ENCODE measurements around the gene SRGAP1.
"Not testable (repeated sequence)": the region's sequence is repeated elsewhere in the genome, so short reads cannot be mapped to it uniquely, and the experiment has no call there.

Gene SRGAP1

GRCh38 chr12:64192644-64193444 lies 348.3 kb downstream of the SRGAP1 start:
- no peaks in the 10 kb centered on the region for H3K4me1 ChIP-seq (ENCODE audit: low read length)
- no peak for DNase-seq
- 0 out of 2 replicates have a peak, but pooled peaks cover 4% of the 10 kb centered on the region for H3K36me3 ChIP-seq (replicated peaks; ENCODE audit: insufficient read depth, low read length)
- no peaks in the 10 kb centered on the region for H3F3A ChIP-seq (ENCODE audit: insufficient read depth, low read length)
- no peaks in the 10 kb centered on the region for H3K9me2 ChIP-seq (replicated peaks; ENCODE audit: insufficient read depth, low read length)
- H3K9me3 ChIP-seq (replicated peaks; ENCODE audit: insufficient read depth, low read length), result no peaks in the 10 kb centered on the region
- TF ChIP-seq CTCF (IDR thresholded peaks at IDR 0.05; ENCODE audit: low read length) (no peak), EZH2phosphoT487 (IDR thresholded peaks at IDR 0.05; ENCODE audit: low read length) (no peak), EZH2 (optimal IDR thresholded peaks at IDR 0.05; ENCODE audit: low read depth, low read length) (no peak)
- H3K27me3 ChIP-seq (replicated peaks; ENCODE audit: insufficient read depth, low read length), result no peaks in the 10 kb centered on the region
- H3K4me3 ChIP-seq (ENCODE audit: low read length), result no peak overlapping the region
- H3K4me2 ChIP-seq (ENCODE audit: low read depth, low read length), result no peak overlapping the region
- H3K27ac ChIP-seq (ENCODE audit: low read length), result no peak overlapping the region
- no peak overlapping the region for H3K9ac ChIP-seq (ENCODE audit: low read length)
- no peak overlapping the region for H2AFZ ChIP-seq (ENCODE audit: low read length)
- H3K79me2 ChIP-seq (ENCODE audit: low read length), result no peaks in the 10 kb centered on the region
- H4K20me1 ChIP-seq (ENCODE audit: insufficient read depth, low read length), result no peaks in the 10 kb centered on the region

GRCh38 chr12:64193931-64194330 lies 349.4 kb downstream of the SRGAP1 start:
- Histone ChIP-seq H3K4me1 (ENCODE audit: low read length) (no peaks in the 10 kb centered on the region), H4K20me1 (ENCODE audit: insufficient read depth, low read length) (no peaks in the 10 kb centered on the region), H3K4me2 (ENCODE audit: low read depth, low read length) (no peak overlapping the region), H3K27me3 (replicated peaks; ENCODE audit: insufficient read depth, low read length) (no peaks in the 10 kb centered on the region), H3K9me2 (replicated peaks; ENCODE audit: insufficient read depth, low read length) (no peaks in the 10 kb centered on the region), H2AFZ (ENCODE audit: low read length) (no peak overlapping the region), H3K4me3 (ENCODE audit: low read length) (no peak overlapping the region), H3F3A (ENCODE audit: insufficient read depth, low read length) (no peaks in the 10 kb centered on the region), H3K9ac (ENCODE audit: low read length) (no peak overlapping the region), H3K79me2 (ENCODE audit: low read length) (no peaks in the 10 kb centered on the region), H3K36me3 (replicated peaks; ENCODE audit: insufficient read depth, low read length) (0 out of 2 replicates have a peak, but pooled peaks cover 4% of the 10 kb centered on the region), H3K9me3 (replicated peaks; ENCODE audit: insufficient read depth, low read length) (no peaks in the 10 kb centered on the region), H3K27ac (ENCODE audit: low read length) (no peak overlapping the region)
- no peak for DNase-seq
- no peak for TF ChIP-seq CTCF (IDR thresholded peaks at IDR 0.05; ENCODE audit: low read length)
- TF ChIP-seq EZH2phosphoT487 (IDR thresholded peaks at IDR 0.05; ENCODE audit: low read length), result no peak
- no peak for TF ChIP-seq EZH2 (optimal IDR thresholded peaks at IDR 0.05; ENCODE audit: low read depth, low read length)

DNA sequence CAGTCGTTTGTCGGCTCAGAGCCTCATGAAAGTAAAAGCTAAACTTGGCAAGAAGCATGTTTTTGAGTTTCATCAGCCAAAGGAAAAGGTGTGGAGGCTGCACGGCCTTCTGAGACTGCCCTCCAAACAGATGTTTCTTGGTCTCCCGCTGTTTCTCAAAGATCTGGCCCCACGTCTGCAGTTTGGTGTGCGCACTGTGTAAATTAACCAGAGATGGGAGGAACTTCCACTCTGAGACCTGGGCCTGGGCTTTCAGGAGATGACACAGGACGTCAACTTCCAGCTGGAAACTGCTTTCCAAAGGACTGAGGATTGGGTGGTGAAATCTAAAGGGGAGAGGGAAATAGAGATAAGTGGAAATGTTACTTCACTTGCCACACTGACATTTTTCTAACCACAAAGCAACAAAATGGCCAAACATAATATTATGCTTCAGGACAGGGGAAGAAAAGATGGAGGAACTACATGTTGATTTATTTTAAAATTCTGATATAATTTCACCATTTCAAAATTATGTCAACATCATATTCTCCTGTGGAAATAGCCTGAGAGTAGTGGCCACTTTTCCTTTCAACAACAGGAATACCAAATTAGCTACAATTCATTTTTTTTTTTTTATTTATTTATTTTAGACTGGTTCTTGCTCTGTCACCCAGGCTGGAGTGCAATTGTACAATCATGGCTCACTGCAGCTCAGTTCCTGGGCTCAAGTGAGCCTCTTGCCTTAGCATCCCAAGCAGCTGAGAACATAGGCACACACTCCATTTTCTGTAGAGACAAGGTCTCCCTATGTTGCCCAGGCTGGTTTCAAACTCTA lies 350.0 kb downstream of the SRGAP1 start:
- no peak for TF ChIP-seq EZH2phosphoT487 (IDR thresholded peaks at IDR 0.05; ENCODE audit: low read length)
- no peak for TF ChIP-seq CTCF (IDR thresholded peaks at IDR 0.05; ENCODE audit: low read length)
- TF ChIP-seq EZH2 (optimal IDR thresholded peaks at IDR 0.05; ENCODE audit: low read depth, low read length), result no peak
- Histone ChIP-seq H3K36me3 (replicated peaks; ENCODE audit: insufficient read depth, low read length) (0 out of 2 replicates have a peak, but pooled peaks cover 4% of the 10 kb centered on the region), H3K79me2 (ENCODE audit: low read length) (no peaks in the 10 kb centered on the region), H3K27me3 (replicated peaks; ENCODE audit: insufficient read depth, low read length) (no peaks in the 10 kb centered on the region), H2AFZ (ENCODE audit: low read length) (no peak overlapping the region), H3K27ac (ENCODE audit: low read length) (no peak overlapping the region), H3K4me2 (ENCODE audit: low read depth, low read length) (no peak overlapping the region), H3F3A (ENCODE audit: insufficient read depth, low read length) (no peaks in the 10 kb centered on the region), H3K9me2 (replicated peaks; ENCODE audit: insufficient read depth, low read length) (no peaks in the 10 kb centered on the region), H3K9ac (ENCODE audit: low read length) (no peak overlapping the region), H3K4me3 (ENCODE audit: low read length) (no peak overlapping the region), H4K20me1 (ENCODE audit: insufficient read depth, low read length) (no peaks in the 10 kb centered on the region), H3K4me1 (ENCODE audit: low read length) (no peaks in the 10 kb centered on the region), H3K9me3 (replicated peaks; ENCODE audit: insufficient read depth, low read length) (no peaks in the 10 kb centered on the region)
- no peak for DNase-seq

DNA sequence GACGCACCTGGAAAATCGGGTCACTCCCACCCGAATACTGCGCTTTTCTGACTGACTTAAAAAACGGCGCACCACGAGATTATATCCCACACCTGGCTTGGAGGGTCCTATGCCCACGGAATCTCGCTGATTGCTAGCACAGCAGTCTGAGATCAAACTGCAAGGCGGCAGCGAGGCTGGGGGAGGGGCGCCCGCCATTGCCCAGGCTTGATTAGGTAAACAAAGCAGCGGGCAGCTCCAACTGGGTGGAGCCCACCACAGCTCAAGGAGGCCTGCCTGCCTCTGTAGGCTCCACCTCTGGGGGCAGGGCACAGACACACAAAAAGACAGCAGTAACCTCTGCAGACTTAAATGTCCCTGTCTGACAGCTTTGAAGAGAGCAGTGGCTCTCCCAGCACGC lies 351.3 kb downstream of the SRGAP1 start:
- H3K4me3 ChIP-seq (ENCODE audit: low read length); H2AFZ ChIP-seq (ENCODE audit: low read length); H3K27ac ChIP-seq (ENCODE audit: low read length); H3K27me3 ChIP-seq (replicated peaks; ENCODE audit: insufficient read depth, low read length); H3K9ac ChIP-seq (ENCODE audit: low read length); H3K79me2 ChIP-seq (ENCODE audit: low read length); H3K9me2 ChIP-seq (replicated peaks; ENCODE audit: insufficient read depth, low read length); H3K4me2 ChIP-seq (ENCODE audit: low read depth, low read length); DNase-seq; H3K4me1 ChIP-seq (ENCODE audit: low read length); H3F3A ChIP-seq (ENCODE audit: insufficient read depth, low read length); H3K36me3 ChIP-seq (replicated peaks; ENCODE audit: insufficient read depth, low read length); H4K20me1 ChIP-seq (ENCODE audit: insufficient read depth, low read length); H3K9me3 ChIP-seq (replicated peaks; ENCODE audit: insufficient read depth, low read length): not testable (repeated sequence)
